NCI-H128 (cell line): ENCODE results near the gene EVI5L.

Experiments
- DNase-seq: peaks from one replicate; lab custom pipeline; 2025; ENCODE audit not compliant: unreplicated experiment; lab: John Stamatoyannopoulos, UW

The EVI5L gene

DNA sequence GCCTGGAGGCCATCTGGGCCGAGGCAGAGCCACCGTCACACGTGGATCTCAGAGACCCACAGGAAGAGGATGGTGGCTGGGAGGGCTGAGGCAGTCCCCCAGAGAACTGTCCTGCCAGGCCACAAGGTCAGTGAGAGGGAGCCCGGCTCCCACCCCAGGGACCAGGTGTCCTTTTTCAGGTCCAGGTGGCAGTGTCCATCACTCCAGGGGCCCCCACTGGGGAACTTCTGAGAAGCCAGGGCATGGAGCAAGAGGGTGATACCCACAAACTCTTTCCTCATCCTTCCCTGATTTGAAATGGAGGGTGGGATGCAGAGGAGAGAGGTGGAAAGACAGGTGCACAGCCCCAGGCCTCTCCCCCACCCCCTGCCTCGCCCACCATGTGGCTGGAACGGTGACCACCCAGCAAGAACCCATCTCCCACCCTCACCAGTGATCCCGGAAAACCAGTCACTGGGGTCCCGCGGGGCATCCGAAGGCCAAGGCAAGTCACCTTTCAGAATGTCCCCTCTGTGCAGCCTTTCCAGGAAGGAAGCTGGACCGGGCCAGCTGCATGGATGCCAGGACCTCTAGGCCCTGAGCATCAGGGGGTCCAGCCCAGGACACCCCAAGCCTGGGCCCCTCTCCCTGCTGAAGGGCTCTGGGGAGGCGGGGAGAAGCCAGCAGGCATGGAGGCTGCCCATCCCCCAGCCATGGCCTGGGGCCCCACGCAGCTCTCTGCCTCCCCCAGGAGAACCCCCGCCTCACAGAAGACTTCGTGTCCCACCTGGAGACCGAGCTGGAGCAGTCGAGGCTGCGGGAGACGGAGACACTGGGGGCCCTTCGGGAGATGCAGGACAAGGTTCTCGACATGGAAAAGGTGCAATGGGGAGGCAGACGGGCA lies 30.1 kb downstream of the EVI5L start:
- no peak for DNase-seq

DNA sequence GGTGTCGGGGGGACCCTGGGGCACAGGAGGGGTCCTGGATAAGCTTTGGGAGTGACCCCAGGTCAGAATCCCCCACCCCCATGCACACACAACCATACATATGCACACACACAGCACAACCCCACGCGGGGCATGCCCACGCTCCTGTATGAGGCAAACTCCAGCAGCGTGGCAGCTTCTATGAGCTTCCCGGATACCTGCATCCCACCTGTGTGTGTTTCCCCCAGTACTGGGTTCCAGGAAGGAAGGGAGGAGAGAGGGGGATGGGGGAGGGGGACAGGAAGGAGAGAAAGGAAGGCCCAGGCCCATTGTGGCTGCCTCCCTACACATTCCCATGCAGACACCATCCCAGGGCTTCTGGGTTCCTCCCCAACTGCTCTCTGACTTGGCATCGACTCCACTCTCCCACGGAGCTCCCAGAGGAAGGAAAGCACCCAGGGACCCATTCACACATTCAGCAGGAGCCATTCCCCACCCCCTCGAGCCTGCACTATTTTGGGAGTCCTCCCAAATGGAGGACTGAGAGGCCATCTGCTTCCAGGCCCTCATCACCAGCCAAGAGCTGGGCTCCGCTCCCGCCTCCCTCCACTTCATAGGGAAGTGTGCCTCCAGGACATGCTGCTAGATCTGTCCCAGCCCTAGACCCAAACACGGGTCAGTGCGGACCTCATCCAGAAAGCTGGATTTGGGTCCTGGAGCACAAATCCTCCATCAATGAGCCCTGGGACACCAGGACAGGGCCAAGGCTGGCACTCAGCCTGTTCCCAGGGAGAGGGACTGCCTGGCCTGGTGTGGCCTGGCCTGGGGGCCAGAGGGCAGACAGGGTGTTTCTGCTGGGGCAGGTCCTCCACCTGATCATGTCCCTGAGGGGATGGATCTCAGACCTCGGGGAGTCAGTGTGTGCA lies 30.9 kb downstream of the EVI5L start:
- no peak for DNase-seq

DNA sequence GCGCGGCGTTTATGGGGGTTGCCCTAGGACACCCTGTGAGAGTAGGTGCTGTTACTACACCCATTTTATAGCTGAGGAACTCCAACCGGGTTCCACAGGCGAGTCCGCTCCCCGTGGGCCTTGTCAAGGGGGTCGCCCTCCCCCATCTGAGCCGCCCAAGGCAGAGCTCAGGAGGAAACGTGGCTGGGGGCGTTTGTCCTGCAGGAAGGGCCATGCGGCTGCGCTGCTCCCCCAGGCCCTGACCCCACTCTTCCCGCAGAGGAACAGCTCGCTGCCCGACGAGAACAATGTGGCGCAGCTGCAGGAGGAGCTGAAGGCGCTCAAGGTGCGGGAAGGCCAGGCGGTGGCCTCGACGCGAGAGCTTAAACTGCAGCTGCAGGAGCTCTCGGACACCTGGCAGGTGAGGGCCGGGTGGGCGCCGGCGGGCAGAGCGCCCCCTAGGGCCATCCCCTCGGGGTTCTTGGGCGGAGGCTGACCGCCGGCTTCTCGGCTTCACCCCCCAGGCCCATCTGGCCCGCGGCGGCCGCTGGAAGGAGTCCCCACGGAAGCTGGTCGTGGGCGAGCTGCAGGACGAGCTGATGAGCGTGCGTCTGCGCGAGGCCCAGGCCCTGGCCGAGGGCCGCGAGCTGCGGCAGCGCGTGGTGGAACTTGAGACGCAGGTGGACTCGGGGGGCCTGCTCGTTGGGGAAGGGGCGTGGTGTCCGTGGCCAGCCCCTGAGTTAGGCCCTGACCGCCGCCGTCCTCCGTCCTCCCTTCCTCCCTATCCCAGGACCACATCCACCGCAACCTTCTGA lies 31.8 kb downstream of the EVI5L start:
- no peak for DNase-seq

DNA sequence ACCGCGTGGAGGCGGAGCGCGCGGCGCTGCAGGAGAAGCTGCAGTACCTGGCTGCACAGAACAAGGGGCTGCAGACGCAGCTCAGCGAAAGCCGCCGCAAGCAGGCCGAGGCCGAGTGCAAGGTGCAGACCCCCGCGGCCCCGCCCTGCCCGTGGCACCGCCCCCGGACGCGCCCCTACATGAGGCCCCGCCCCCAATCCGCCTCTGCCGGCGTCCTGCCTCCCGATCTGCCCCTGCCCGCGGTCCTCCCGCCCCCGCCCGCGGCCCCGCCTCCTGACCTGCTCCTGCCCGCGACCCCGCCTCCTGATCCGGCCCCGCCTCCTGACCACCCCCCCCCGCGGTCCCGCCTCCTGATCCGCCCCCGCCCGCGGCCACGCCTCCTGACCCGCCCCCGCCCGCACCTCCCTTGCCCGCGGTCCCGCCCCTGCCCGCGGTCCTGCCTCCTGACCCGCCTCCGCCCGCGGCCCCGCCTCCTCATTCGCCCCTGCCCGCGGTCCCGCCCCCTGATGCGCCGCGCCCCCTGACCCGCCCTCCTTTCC lies 32.5 kb downstream of the EVI5L start:
- DNase-seq, result no peak

DNA sequence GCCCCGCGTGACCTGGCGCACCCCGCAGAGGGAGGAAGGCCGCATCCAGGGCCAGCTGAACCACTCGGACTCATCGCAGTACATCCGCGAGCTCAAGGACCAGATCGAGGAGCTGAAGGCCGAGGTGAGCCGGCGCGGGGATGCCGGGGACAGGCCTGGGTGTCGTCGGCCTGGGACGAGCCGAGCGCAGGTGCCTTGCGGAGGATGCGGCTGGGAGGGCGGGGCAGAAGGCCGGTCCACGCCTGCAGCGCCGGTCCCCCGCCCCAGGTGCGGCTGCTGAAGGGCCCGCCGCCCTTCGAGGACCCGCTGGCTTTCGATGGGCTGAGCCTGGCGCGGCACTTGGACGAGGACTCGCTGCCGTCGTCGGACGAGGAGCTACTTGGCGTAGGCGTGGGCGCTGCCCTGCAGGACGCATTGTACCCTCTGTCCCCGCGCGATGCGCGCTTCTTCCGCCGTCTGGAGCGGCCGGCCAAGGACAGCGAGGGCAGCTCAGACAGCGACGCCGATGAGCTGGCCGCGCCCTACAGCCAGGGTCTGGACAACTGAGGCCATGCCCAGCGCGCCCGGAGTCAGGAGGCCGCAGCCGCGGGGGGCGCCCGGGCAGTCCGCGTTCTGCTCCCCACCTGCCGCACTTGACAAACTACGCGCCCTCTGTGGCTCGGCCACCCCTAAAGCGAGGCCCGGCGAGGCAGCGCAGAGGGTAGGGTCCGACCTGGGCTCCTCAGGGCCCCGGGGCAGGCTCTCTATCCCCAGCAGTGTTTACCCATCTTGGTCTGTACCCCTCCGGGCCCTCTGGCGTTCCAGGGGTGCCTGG lies 33.3 kb downstream of the EVI5L start:
- no peak for DNase-seq

DNA sequence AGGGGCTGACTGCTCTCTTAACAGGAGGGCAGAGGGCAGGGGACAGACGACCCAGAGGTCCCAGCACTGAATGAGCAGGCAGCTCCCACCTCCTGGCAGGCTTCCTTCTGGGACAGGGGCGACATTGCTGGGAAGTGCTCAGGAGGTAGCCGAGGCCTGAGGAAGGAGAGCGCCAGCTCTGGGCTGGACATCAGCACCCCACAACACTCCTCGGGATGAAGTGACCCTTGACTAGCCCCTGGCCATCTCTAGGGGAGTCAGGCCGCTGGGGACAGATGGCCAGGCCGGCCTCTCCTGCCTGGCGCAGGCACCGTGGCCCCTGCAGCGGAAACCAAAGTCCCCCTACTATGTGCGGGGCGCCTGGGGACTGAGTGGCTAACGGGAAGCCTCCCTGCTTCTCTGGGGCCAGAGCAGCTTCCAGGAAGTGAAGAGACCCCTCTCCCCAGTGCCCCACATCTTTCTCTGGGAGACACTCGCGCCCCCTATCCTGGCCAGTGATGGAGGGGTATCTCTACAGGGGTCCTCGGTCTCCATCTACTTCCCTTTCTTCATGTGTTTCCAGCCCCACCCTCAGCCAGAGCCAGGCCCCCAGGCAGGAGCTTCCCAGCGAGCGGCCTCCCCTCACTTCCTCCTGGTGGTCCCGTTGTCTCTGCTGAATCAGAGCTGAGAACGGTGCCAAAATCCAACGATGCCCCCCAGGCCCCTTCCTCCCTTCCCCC lies 34.1 kb downstream of the EVI5L start:
- DNase-seq, result no peak

DNA sequence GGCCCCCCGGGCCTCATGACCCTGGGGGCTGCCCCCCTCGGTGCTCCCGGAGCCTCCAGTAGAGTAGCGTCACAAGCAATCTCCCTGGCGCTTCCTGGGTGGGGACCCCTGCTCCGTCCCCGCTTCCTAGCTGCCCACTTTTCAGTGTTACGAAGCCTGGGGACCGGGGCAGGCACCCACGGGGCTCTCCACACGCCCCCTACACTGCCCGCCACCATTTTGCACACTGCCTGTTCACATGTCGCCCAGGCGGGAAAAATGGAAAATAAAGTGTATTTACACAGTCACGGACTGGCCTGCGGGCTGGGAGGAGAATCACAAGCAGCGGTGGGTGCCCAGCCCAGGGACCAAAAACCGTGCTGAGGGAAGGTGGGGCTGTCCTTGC lies 34.7 kb downstream of the EVI5L start:
- DNase-seq, result no peak

DNA sequence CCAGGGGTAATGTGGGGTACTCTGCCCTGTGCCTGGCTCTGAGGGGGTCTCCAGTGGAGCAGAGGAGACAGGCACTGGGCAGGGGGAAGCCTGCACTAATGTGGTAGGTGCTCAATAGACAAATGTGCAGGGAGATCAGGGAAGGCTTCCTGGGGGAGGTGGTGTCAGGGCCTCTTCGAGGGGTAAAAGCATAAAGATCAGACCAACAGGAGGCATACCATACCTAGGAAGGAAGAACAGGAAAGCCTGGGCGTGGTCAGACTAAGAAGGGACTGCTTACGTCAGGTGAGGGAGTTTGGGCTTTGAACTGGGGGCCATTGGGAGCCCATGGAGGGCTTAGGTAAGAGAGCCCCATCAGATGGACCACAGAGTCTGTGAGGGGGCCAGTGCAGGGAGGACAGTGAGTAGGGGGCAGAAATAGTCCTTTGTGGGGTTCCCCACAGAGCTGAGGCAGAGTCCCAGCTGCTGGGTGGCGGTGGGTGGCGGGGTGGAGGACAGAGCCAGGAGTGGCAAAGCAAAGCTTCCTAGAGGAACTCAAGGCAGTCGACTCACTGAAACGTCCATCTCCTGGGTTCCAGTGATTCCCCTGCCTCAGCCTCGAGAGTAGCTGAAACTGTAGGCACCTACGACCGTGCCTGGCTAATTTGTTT lies 35.4 kb downstream of the EVI5L start:
- DNase-seq, result no peak

DNA sequence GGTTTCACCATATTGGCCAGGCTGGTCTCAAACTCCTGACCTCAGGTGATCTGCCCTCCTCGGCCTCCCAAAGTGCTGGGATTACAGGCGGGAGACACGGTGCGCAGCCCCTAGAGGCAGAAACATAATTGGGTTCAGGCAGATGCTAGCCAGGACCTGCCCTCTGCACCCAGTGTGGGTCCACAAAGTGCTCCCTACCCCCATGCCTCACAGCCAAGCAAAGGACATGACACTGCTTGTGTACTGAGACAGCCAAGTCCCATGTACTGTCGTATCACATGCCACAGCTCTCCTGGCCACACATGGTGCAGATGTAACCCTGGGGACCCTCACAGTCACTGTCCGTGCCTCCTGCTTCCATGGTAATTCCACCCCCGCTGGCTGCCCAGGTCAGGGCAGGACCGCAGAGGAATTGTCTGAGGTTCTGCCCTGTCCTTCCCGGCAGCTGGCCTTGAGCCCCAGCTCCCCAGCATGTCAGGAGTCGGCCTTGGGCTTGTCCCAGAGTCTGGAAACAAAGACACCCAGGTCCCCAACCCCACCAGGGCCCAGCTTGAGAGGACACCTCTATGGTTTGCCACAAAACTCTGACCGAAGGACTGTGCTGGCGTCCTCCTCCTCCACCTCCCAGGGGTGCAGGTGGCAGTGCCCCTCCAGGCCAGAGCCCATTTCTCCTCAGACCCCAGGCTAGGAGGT lies 36.5 kb downstream of the EVI5L start:
- DNase-seq, result no peak

DNA sequence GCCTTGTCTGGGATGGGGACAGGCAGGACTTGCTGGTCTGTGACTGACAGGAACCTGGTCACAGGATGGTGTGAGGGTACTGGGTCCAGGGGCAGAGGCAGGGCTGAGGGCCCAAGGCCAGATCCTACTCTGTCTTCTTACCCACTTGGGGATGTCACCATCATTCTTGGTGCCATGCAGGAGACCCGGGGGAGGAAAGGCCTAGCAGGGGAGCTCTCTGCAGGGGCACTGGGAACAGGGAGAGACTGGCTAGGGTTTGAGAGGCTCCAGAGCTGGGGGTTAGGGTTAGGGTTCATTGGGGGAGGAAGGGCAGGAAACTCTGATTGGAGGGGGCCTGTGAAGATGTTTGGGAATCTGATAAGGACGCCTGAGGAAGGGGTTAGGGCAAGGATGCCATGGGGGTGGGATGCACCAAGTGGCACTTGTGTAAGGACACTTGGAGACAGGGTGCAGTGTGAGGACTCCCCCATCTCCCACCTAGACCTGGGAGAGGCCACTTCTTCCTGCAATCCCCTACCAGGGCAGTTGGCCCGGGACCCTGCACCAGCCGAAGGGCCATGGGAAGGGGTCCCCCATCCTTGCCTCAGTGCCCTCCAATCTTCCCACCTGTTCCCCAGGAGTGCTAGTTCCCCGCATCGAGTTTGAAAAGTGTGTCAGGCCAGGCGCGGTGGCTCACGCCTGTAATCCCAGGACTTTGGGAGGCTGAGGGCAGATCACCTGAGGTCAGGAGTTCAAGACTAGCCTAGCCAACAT lies 37.2 kb downstream of the EVI5L start:
- no peak for DNase-seq

DNA sequence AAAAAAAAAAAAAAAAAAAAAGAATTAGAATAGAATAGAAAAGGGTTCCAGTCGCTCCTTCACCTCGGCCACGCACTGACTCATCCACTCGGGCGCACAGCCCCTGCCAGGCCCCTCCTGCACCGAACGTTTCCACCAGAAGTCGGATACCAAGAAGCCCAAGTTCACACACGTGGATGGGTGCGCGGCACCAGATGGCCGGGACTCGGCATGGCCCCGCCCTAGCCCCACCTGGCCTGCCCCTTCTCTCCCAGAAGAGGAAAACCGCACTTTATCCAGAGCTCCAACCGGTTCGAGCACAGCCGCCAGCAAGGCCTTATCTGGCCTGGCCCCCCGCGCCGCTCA lies 38.3 kb downstream of the EVI5L start:
- no peak for DNase-seq

DNA sequence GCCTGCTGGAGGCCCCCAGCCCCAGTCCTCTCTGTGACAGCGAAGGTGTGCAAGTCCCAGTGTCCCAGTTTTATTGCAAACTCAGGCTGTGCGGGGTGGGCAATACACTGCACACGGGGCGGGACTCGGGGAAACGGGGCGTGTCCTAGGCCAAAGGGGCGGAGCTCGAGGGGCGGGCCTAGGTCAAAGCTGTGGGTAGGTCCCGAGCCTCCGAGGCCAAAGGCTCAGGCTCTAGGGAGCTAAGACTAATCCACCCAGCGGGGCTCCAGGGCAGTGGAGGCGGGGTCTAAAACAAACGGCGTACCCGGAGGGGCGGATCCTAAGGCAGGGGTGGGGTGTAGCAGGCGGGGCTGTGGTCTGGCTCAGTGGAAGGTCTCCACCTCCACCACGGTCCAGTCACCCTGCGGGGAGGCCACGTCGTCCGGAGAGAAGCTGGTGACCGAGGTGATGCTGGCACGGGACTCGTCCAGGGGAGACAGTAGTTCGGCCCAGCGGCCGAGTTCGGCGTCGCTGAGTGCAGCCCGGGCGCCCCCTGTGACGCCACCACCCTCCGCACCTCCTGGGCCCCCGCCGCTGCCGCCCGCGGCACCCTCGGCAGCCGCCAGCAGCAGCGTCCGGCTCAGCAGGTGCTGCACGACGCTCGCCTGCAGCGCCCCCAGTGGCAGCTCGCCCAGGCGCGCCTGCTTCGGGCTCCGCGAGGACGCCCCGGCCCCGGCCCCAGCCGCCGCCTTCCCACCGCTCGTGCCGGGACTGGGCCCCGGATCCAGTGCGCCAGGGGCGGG lies 38.8 kb downstream of the EVI5L start:
- DNase-seq, result no peak

DNA sequence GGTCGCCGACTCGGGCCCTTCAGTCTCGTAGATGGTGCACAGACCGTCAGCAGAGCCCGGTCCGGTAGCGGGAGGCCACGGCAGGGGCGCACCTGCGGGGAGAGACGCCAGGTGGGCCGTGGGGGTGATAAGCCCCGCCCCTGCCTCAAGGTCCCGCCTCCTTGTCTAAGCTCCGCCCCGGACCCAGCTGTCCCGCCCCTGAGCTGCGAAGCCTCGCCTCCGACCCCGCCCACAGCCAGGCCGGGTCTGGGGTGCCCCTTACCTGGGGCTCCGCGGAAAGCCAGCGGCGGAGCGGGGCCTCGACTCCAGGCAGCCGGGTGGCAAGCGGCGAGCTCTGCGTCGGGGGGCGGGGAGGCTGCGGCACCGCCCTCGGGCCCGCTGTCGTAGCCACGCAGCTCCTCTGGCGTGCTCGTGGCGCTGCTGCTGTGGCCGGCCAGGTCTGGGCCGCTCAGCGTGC lies 39.5 kb downstream of the EVI5L start:
- no peak for DNase-seq

DNA sequence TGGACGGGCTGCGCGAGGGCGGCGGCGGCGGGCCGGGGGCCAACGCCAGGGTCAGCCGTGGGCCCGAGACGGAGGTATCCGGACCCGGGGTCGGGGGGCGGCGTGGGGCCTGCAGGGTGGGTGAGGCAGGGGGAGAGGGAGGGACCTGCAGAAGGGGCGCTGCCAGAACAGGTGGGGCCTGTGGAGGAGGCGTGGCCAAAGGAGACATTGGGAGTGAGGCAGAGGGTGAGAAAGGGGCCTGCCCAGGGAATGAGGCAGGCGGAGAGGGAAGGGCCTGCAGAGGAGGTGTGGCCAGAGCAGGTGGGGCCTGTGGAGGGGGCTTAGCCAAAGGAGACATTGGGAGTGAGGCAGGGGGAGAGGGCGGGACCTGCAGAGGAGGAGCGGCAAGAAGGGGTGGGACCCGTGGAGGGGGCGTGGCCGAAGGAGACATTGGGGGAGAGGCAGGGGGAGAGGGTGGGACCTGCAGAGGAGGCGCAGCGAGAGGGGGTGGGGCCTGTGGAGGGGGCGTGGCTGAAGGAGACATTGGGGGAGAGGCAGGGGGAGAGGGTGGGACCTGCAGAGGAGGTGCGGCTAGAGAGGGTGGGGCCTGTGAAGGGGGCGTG lies 40.0 kb downstream of the EVI5L start:
- no peak for DNase-seq

DNA sequence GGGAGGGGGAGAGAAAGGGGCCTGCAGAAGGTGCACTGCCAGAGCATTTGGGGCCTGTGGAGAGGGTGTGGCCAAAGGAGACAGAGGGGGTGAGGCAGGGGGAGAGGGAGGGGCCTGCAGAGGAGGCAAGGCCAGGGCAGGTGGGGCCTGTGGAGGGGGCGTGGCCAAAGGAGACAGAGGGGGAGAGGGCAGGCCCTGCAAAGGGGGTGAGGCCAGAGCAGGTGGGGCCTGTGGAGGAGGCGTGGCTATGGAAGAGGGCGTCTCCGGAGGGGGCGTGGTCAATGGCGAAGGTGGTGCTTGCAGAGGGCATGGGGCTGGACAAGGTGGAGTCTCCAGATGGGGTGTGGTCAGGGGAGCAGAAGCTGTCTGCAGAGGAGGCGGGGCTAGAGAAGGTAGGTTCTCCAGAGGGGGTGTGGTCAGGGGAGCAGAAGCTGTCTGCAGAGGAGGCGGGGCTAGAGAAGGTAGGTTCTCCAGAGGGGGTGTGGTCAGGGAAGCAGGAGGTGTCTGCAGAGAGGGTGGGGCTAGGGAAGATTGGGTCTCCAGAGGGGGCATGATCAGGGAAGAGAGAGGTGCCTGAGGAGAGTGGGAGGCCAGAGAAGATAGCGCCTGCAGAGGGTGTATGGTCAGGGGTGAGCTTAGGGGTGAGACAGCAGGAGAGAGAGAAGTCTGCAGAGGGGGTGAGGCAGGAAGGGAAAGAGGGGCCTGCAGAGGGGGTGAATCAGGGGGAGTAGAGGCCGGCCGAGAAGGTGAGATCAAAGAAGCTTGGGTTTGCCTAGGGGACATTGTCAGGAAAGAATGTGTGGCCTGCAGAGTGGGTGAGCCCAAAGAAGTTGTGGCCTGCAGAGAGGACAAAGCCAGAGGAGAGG lies 40.8 kb downstream of the EVI5L start:
- DNase-seq, result no peak
